Activated T-cell treated with anti-CD3 and anti-CD28 coated beads, Interleukin-2, amount 50 U/mL, for 72 hours (primary cell): ENCODE data around the gene ST7. TPM values are rescaled to one million over a fixed set of nuclear protein-coding genes. Genes with fewer than 3 reads are reported as not detected.
"Not testable (repeated sequence)": the region's sequence is repeated elsewhere in the genome, so short reads cannot be mapped to it uniquely, and the experiment has no call there.

Experiments
- ATAC-seq, 2 donors: fragments of 150-1000 bp; cut with Tn5 transposase; replicated peaks in 1 of 2; 2 replicates each; pipeline ENCODE4 v1.10.0; 2021; ENCODE audit warnings: moderate library complexity in 2 of 2, mild to moderate bottlenecking in 1 of 2
- DNase-seq, 2 donors: peaks; one replicate each; pipeline ENCODE4 v3.0.0; 2021 to 2022; ENCODE audit warnings: mixed read lengths in 1 of 2
- H3K27ac Mint-ChIP-seq: one replicate; pipeline ENCODE4 v1.8.0; 2022; ENCODE audit warnings: mild to moderate bottlenecking, moderate library complexity, mixed read lengths
- H3K27me3 Mint-ChIP-seq: one replicate; pipeline ENCODE4 v1.8.0; 2022; ENCODE audit warnings: low read depth, mixed read lengths
- H3K36me3 Mint-ChIP-seq, 2 donors: one replicate each; pipeline ENCODE4 v1.8.0; 2022; ENCODE audit warnings: mixed read lengths in 2 of 2, mild to moderate bottlenecking in 1 of 2; ENCODE audit not compliant: insufficient read depth in 2 of 2
- H3K4me1 Mint-ChIP-seq: one replicate; pipeline ENCODE4 v1.8.0; 2022; ENCODE audit warnings: low read depth, mixed read lengths
- H3K4me3 Mint-ChIP-seq, 2 donors: one replicate each; pipeline ENCODE4 v1.8.0; 2022; ENCODE audit warnings: mild to moderate bottlenecking in 2 of 2, mixed read lengths in 2 of 2, moderate library complexity in 2 of 2
- H3K9me3 Mint-ChIP-seq, 2 donors: one replicate each; pipeline ENCODE4 v1.8.0; 2022; ENCODE audit warnings: mixed read lengths in 2 of 2
- total RNA-seq, 2 donors: library from RNA; stranded (reverse); gene quantifications; one replicate each; pipeline ENCODE4 v1.2.3, GENCODE V29; 2022

ST7 gene
- total RNA-seq, 2 donors from 2014 or later, result 6.2 to 7.2 TPM

DNA sequence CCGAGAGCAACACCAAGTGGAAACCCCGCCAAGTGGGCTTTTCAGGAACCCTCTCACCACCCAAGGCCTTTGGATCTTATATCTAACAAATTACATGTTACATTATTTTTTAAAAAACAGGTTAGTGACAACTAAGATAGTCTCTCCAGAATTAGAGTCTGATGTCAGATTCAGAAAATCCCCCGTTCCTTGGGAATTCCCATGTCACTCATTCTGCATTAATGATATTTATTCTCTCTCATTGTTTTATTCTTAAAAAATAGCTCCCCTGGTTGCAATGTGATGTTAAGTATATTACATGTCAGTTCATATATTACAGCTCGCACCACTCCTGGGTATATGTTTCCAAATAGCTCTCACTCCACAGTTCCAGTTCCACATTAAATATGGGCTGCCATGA is 287.8 kb downstream of the ST7 start:
- no peaks in the 10 kb centered on the region for H3K4me1 Mint-ChIP-seq
- H3K27me3 Mint-ChIP-seq, result no peaks in the 10 kb centered on the region
- H3K9me3 Mint-ChIP-seq, result peaks cover 0 to 6% of the 10 kb centered on the region in 2 donors
- no peak for ATAC-seq
- H3K27ac Mint-ChIP-seq, result no peak overlapping the region
- no peak for DNase-seq
- H3K4me3 Mint-ChIP-seq, result no peak overlapping the region
- no peaks in the 10 kb centered on the region for H3K36me3 Mint-ChIP-seq

DNA sequence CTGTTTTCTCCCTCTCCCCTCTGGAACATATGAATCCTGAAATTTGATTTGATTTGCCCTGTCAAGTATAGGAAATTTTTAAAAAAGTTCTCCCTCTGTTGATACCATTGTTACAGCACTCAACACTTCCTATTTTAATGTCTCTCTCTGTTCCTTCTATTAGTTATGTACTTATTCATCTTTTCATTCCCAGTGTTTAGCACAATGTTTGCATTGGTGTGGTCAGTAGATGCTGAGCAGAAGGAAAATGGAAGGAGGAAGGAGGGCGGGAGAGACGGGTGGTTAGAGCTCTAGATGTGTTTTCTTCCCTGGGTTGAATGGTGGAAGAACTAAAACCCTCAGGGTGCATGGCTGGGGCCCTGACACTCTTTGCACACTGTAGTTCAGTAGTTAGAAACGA is 290.1 kb downstream of the ST7 start:
- no peaks in the 10 kb centered on the region for H3K27me3 Mint-ChIP-seq
- no peak for ATAC-seq
- no peak overlapping the region for H3K4me3 Mint-ChIP-seq
- H3K27ac Mint-ChIP-seq, result no peak overlapping the region
- no peaks in the 10 kb centered on the region for H3K4me1 Mint-ChIP-seq
- no peak for DNase-seq
- H3K36me3 Mint-ChIP-seq, result no peaks in the 10 kb centered on the region
- peaks cover 0 to 3% of the 10 kb centered on the region in 2 donors for H3K9me3 Mint-ChIP-seq

DNA sequence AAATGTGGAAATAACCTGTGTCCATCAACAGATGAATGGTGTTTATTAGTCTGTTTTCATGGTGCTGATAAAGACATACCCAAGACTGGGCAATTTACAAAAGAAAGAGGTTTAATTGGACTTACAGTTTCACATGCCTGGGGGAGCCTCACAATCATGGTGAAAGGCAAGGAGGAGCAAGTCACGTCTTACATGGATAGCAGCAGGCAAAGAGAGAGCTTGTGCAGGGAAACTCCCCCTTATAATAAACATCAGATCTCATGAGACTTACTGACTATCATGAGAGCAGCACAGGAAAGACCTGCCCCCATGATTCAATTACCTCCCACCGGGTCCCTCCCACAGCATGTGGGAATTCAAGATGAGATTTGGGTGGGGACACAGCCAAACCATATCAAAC is 292.4 kb downstream of the ST7 start:
- H3K27ac Mint-ChIP-seq, DNase-seq, H3K9me3 Mint-ChIP-seq, ATAC-seq, H3K27me3 Mint-ChIP-seq, H3K4me1 Mint-ChIP-seq, H3K36me3 Mint-ChIP-seq, H3K4me3 Mint-ChIP-seq: not testable (repeated sequence)

DNA sequence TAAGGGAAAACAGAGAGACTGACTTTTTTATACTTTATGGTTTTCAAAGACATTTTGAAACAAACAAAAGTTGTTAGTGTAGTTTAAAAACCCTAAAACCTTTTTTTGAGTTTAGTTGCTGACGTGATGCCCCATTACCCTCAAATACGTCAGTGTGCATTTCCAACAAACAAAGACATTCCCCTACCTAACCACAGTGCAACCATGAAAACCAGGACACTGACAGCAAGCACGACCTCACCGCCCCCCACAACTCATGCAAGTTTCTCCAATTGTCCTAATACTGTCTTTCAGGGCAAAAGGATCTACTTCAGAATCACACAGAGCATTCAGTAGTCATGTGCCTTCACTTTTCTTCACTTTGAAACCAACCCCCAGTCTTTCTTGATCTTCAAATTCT is 294.5 kb downstream of the ST7 start:
- H3K27ac Mint-ChIP-seq, result no peak overlapping the region
- H3K4me3 Mint-ChIP-seq, result no peak overlapping the region
- H3K36me3 Mint-ChIP-seq, result no peaks in the 10 kb centered on the region
- no peaks in the 10 kb centered on the region for H3K4me1 Mint-ChIP-seq
- no peak for ATAC-seq
- peaks cover 3 to 6% of the 10 kb centered on the region in 2 donors for H3K9me3 Mint-ChIP-seq
- DNase-seq, result no peak
- H3K27me3 Mint-ChIP-seq, result peaks cover 10% of the 10 kb centered on the region

DNA sequence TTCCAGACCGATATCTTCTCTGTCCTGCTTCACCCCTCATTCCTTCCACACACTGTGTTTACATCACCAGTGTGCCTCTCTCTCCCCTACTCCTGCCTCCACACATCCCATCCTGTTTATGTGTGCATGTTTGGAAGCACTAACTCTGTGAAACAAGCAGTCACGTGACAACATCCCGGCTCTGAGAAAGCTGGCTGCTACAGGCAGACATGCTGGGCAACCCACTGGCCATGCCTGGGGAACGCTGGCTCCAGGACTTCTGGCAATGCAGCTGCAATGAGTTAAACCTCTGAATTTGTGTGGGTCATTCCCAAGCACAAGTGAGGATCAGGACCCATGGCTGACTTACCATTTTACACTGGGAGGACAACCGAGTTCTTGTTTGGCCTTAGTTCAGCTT is 295.5 kb downstream of the ST7 start:
- H3K27me3 Mint-ChIP-seq, result peaks cover 15% of the 10 kb centered on the region
- H3K36me3 Mint-ChIP-seq, result no peaks in the 10 kb centered on the region
- no peak for ATAC-seq
- peaks cover 3 to 6% of the 10 kb centered on the region in 2 donors for H3K9me3 Mint-ChIP-seq
- no peak overlapping the region for H3K27ac Mint-ChIP-seq
- H3K4me3 Mint-ChIP-seq, result no peak overlapping the region
- no peak for DNase-seq
- H3K4me1 Mint-ChIP-seq, result no peaks in the 10 kb centered on the region

DNA sequence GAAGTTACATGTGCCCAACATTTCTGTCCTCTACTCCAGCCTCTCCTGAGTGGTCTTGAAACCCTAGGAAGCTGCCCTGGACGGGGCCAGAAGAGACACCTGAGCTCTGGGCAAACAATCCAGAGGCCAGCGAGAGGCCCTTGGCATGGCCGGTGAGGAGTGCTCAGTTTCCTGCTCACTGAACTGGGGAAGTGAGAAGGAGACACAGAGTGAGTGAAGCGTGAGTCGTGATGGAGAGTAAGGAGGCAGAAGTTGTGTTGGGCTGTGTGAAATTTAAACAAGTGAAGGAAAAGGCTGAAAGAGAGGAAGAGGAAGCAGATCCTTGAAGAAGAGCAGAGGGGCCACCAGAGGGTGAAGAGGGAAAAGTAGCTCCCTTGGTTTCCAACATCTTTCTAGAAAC is 296.4 kb downstream of the ST7 start:
- DNase-seq (no peak), ATAC-seq (no peak)
- Mint-ChIP-seq H3K4me1 (no peaks in the 10 kb centered on the region), H3K36me3 (no peaks in the 10 kb centered on the region), H3K4me3 (no peak overlapping the region), H3K9me3 (peaks cover 3 to 6% of the 10 kb centered on the region in 2 donors), H3K27me3 (peaks cover 16% of the 10 kb centered on the region), H3K27ac (no peak overlapping the region)

DNA sequence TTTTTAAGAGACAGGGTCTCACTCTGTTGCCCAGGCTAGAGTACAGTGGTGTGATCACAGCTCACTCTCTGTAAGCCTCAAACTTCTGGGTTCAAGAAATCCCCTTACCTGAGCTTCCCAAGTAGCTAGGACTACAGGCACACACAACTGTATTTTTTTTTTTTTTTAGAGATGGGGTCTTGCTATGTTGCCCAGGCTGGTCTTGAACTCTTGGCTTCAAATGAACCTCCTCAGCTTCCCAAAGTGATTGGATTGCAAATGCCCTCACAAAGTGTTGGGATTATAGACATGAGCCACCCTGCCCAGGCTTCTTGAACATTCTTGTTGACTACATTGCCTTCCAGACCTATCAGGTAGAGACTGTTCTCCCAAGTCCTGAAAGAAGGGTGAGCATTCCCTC is 296.9 kb downstream of the ST7 start:
- H3K9me3 Mint-ChIP-seq, result peaks cover 3 to 6% of the 10 kb centered on the region in 2 donors

DNA sequence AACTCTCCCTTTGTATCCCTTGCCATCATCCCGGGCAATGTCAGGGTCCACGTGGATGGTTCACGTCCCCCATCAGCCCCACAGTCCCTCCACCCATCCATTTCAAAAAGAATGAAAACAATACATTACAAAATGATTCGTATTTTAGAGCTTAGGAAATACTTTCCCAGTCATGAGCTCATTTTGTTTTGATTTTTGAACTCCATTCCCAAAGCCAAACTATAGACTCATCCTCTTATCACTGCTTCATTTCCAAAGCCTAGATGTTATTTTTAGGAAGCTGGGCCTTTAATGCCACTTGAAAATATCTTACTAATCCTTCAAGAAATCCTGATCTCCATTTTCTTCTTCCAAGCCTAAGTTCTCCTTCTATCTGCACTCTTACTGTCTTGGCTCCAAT is 297.5 kb downstream of the ST7 start:
- peaks cover 2 to 6% of the 10 kb centered on the region in 2 donors for H3K9me3 Mint-ChIP-seq
- no peak for DNase-seq
- no peak overlapping the region for H3K4me3 Mint-ChIP-seq
- no peak for ATAC-seq
- peaks cover 23% of the 10 kb centered on the region for H3K27me3 Mint-ChIP-seq
- no peaks in the 10 kb centered on the region for H3K36me3 Mint-ChIP-seq
- no peaks in the 10 kb centered on the region for H3K4me1 Mint-ChIP-seq
- no peak overlapping the region for H3K27ac Mint-ChIP-seq

More for the DNA sequence above, 296.9 kb downstream of the ST7 start:
- no peak for DNase-seq
- ATAC-seq, result no peak
- no peaks in the 10 kb centered on the region for H3K4me1 Mint-ChIP-seq
- peaks cover 21% of the 10 kb centered on the region for H3K27me3 Mint-ChIP-seq
- H3K27ac Mint-ChIP-seq, result no peak overlapping the region
- no peaks in the 10 kb centered on the region for H3K36me3 Mint-ChIP-seq
- H3K4me3 Mint-ChIP-seq, result no peak overlapping the region

DNA sequence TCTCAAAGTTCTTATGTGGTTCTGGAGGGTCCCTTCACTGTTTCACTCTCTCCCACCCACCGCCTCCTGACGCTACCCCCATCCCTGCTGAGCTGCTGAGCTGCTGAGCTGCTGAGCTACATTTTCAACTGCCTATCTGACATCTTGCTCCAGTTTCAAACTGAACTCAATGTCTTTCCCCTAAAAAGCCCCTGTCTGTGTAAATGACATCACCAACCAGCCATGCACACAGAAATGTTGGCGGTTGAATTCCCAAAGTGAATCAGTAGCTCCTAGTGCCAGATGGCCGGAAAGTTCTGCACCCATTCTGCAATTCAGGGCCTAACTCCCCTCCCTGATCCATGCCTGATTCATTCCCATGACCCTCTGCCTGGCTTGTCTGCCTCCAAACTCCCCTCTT is 298.4 kb downstream of the ST7 start:
- no peaks in the 10 kb centered on the region for H3K36me3 Mint-ChIP-seq
- peaks cover 30% of the 10 kb centered on the region for H3K27me3 Mint-ChIP-seq
- peaks cover 0 to 9% of the 10 kb centered on the region in 2 donors for H3K9me3 Mint-ChIP-seq
- DNase-seq, result no peak
- H3K4me1 Mint-ChIP-seq, result no peaks in the 10 kb centered on the region
- H3K27ac Mint-ChIP-seq, result no peak overlapping the region
- no peak overlapping the region for H3K4me3 Mint-ChIP-seq
- ATAC-seq, result peak in 1 of 2 donors; percentile 19

DNA sequence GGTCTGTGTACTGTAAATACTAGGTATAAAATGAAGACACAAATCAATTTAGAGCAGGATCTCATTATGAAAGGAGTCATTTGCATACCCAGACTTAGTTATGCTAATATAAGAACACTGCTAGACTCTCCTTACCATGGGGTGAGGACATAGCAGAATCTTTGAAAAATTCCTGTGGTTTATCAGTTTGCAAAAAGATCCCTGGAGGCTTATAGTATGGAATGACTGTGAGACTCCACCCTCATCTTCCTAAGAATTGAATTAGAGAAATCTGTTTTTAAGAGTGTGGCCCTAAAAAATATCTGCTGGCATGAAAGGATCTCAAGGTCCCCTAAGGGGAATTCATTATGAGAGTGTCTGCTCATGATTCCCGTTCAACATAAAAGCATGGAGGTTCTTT is 306.3 kb downstream of the ST7 start:
- no peak overlapping the region for H3K27ac Mint-ChIP-seq
- H3K4me1 Mint-ChIP-seq, result no peaks in the 10 kb centered on the region
- DNase-seq, result no peak
- peaks cover 21% of the 10 kb centered on the region for H3K27me3 Mint-ChIP-seq
- no peak overlapping the region for H3K4me3 Mint-ChIP-seq
- H3K36me3 Mint-ChIP-seq, result no peaks in the 10 kb centered on the region
- no peak for ATAC-seq
- H3K9me3 Mint-ChIP-seq, result peaks cover 0 to 3% of the 10 kb centered on the region in 2 donors

DNA sequence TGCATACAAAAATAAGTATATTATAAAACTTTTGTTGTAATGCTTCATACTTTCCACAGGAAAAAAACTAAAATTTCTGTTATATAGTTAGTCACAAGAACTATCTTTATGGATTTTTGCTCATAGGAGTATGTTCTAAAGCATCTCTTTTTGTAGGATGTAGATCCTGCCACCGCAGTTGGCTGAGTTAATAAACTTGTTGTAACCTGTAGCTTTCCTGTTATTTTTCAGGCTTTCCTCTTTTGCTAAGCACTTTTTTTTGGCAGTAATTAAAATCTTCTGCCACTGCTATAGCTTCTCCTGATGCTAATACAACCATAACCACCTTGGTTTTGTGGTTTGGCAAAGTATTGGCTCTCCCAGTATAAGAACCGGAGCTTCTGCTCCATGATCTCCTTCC is 309.2 kb downstream of the ST7 start:
- no peaks in the 10 kb centered on the region for H3K4me1 Mint-ChIP-seq

DNA sequence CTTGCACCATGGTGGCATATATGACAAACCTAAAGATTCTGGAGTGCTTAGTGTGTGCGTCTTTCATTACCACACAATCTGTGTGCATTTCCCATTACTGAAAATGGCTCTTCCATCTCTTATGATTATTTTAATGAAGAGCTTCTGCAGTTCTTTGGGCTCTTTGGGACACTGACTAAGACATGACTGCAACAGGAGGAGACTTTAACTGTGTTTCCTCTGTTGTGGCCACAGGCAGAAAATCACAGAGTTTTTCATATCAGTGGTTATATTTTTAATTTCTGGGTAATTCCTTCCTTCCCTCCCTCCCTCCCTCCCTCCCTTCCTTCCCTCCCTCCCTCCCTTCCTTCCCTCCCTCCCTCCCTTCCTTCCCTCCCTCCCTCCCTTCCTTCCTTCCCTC is 311.4 kb downstream of the ST7 start:
- H3K27ac Mint-ChIP-seq, result no peak overlapping the region

More for the DNA sequence above, 309.2 kb downstream of the ST7 start:
- H3K9me3 Mint-ChIP-seq, result peaks cover 0 to 1% of the 10 kb centered on the region in 2 donors
- H3K27me3 Mint-ChIP-seq, result peaks cover 10% of the 10 kb centered on the region
- ATAC-seq, result no peak
- DNase-seq, result no peak
- H3K36me3 Mint-ChIP-seq, result no peaks in the 10 kb centered on the region
- H3K27ac Mint-ChIP-seq, result no peak overlapping the region
- no peak overlapping the region for H3K4me3 Mint-ChIP-seq

DNA sequence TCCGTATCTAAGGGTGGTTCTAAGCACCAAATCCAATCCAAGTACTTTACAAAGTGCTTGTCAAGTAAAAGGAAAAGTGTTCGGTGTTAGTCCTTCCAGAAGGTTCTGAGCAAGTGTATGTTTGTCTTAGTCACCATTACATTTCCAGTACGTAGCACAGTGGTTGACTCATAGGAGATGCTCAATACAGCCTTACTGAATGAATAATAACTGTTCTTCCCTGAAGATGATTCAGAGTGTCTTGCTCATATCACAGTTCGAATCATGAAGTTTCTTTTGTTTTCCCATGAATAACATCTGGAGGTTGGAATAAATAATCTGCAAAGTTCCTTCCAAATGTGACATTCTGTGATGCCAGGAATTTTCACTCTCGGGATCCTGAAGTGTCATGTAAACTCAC is 316.1 kb downstream of the ST7 start:
- Mint-ChIP-seq H3K36me3 (peaks cover 0 to 2% of the 10 kb centered on the region in 2 donors), H3K9me3 (peaks cover 0 to 9% of the 10 kb centered on the region in 2 donors), H3K27ac (peak overlapping the region; percentile 46), H3K27me3 (peaks cover 39% of the 10 kb centered on the region), H3K4me3 (peak overlapping the region in 1 of 2 donors; percentile 13), H3K4me1 (peaks cover 9% of the 10 kb centered on the region)
- peak; percentile 99 to 100 for ATAC-seq
- peak in 1 of 2 donors; percentile 7 for DNase-seq

More for the DNA sequence above, 311.4 kb downstream of the ST7 start:
- peaks cover 0 to 4% of the 10 kb centered on the region in 2 donors for H3K9me3 Mint-ChIP-seq
- peaks cover 0 to 2% of the 10 kb centered on the region in 2 donors for H3K36me3 Mint-ChIP-seq
- peaks cover 5% of the 10 kb centered on the region for H3K4me1 Mint-ChIP-seq
- peaks cover 13% of the 10 kb centered on the region for H3K27me3 Mint-ChIP-seq
- DNase-seq (no peak), ATAC-seq (no peak)
- H3K4me3 Mint-ChIP-seq, result no peak overlapping the region

DNA sequence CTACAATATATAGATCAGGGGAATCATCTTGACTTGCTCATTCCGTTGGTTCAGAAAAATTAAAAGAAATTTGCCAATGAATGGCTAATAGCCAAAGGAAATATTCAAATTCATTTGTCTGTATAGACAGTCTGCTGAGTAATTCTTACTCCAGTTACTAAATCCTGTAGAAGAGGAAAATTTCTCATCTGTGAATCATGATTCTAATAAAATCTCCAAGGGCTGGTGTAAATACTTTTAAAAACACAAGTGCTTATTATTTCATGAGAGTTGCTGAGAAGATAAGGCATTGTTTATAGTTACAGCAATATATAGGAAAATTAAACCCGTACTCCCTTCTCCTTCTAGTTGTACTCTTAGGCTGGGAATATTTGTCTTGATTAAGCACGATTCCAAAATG is 316.6 kb downstream of the ST7 start:
- Mint-ChIP-seq H3K27me3 (peaks cover 39% of the 10 kb centered on the region), H3K4me1 (peaks cover 9% of the 10 kb centered on the region), H3K27ac (peak overlapping the region; percentile 46), H3K36me3 (peaks cover 0 to 2% of the 10 kb centered on the region in 2 donors), H3K4me3 (peak overlapping the region in 1 of 2 donors; percentile 13), H3K9me3 (peaks cover 0 to 9% of the 10 kb centered on the region in 2 donors)
- ATAC-seq (peak; percentile 3 to 27), DNase-seq (no peak)
